Effector memory CD4-positive, alpha-beta T cell (primary cell): ENCODE results near the gene C19orf73.
A peak's percentile ranks its signal among the peaks of the same experiment; 100 is the strongest.

Experiments
- DNase-seq, 3 donors: peaks; one replicate each; pipeline ENCODE4 v3.0.0-alpha.2; 2020
- H3K27ac ChIP-seq: 2 replicates; pipeline ENCODE4 v1.7.0; 2013; ENCODE audit warnings: mild to moderate bottlenecking, low read length, moderate library complexity; ENCODE audit not compliant: insufficient read depth, poor library complexity, severe bottlenecking
- H3K27me3 ChIP-seq: replicated peaks from 2 replicates; pipeline ENCODE4 v1.7.0; 2013; ENCODE audit warnings: mild to moderate bottlenecking, low read length; ENCODE audit not compliant: insufficient read depth, control insufficient read depth, poor library complexity, severe bottlenecking
- H3K36me3 ChIP-seq: 2 replicates; pipeline ENCODE4 v1.7.0; 2013; ENCODE audit warnings: mild to moderate bottlenecking, low read length, moderate library complexity; ENCODE audit not compliant: control insufficient read depth, insufficient read depth
- H3K4me1 ChIP-seq: 2 replicates; pipeline ENCODE4 v1.7.0; 2013; ENCODE audit warnings: low read length, mild to moderate bottlenecking; ENCODE audit not compliant: control insufficient read depth, insufficient read depth, poor library complexity, severe bottlenecking
- H3K4me3 ChIP-seq: 2 replicates; pipeline ENCODE4 v1.7.0; 2013; ENCODE audit warnings: low read length, low read depth, mild to moderate bottlenecking; ENCODE audit not compliant: insufficient read depth, poor library complexity, severe bottlenecking
- H3K9me3 ChIP-seq: 2 replicates; pipeline ENCODE4 v1.7.0; 2013; ENCODE audit warnings: mild to moderate bottlenecking, low read length, moderate library complexity; ENCODE audit not compliant: control insufficient read depth

C19orf73 gene

DNA sequence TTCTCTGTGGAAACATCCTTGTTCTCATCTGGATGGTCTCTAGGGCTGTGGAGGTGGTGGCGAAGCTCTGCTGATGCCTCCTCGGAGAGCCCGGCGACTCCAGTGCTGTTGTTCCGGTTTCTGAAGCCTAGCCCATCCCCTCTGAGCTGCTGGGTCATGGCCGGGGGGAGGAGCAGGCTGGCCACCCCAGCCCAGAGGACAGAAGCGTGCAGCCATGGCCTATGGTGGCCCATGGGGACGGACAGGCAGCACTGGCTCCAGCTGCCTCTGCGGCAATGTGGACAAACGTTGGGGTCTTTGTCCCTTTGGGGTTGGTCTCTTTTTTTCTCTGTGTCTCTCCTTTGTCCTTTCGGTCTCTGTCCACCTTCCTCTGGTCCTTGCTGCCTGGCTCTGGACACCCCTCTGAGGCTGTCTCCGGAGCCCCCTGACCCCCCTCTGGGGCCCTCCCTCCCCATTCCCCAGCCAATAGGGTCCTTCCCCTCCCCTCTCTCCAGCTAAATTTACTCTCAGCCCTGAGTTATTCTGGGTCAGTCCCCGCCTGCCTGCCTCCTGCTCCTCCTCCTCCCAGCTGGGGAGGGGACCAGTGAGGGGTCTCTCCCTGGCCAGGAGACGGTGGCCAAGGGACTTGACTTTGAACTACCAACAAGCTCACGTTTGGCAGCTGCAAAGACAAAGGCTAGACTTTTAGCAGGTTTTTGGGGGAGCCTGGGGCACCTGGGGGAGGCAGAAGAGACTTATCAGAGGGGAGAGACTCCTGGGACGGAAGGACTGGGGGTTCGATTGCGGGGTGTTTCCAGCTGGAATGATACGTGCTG, 36.3 kb upstream of the C19orf73 start, which contains the start of gene HRC:
Gene HRC (minus strand): TSS at position 392 of the 815 bp plus-strand sequence. CDS start 159 bp downstream, at position 233.
- H3K4me1 ChIP-seq = peaks cover 11% of the 10 kb centered on the region
- H3K9me3 ChIP-seq = no peaks in the 10 kb centered on the region
- peaks cover 41% of the 10 kb centered on the region for H3K27me3 ChIP-seq
- H3K27ac ChIP-seq = no peak within 1 kb of the TSS
- no peaks in the 10 kb centered on the region for H3K36me3 ChIP-seq
- DNase-seq = no peak
- no peak within 1 kb of the TSS for H3K4me3 ChIP-seq

GRCh38 chr19:49154279-49154678, 35.3 kb upstream of the C19orf73 start:
- peaks cover 44% of the 10 kb centered on the region for H3K27me3 ChIP-seq
- H3K27ac ChIP-seq = no peak overlapping the region
- H3K4me1 ChIP-seq = peaks cover 21% of the 10 kb centered on the region

DNA sequence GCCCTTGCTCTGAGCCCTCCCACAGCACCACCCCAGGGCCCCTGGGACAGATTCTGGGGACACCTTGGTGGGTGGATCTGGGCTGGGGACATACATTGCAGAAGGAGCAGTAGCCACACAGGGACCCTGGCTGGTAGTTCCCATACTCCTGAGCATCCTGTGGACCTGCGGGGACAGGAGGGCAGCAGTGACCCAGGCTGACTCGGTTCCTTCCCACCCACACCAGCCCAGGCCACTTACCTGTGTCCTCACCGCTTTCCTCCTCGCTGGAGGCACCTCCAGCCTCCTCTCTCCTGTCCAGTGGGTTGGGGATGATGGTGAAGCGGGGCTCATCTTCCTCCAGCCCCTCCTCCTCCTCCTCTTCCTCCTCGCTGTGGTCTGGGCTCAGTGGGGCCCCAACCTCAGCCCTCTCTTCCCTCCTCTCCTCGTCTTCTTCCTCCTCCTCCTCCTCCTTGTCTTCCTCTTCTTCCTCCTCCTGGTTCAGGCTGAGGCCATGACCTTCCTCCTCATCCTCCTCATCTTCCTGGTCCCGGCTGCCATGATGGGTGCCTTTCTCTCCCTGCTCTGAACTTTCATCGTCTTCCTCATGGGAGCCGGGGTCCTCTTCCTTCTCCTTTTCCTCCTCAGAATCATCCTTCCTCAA, 34.3 kb upstream of the C19orf73 start:
- no peak overlapping the region for H3K4me3 ChIP-seq
- H3K27ac ChIP-seq = no peak overlapping the region
- H3K27me3 ChIP-seq = peaks cover 45% of the 10 kb centered on the region
- no peak for DNase-seq
- H3K4me1 ChIP-seq = peaks cover 26% of the 10 kb centered on the region
- H3K36me3 ChIP-seq = no peaks in the 10 kb centered on the region
- H3K9me3 ChIP-seq = no peaks in the 10 kb centered on the region

More at GRCh38 chr19:49154279-49154678, 35.3 kb upstream of the C19orf73 start:
- no peaks in the 10 kb centered on the region for H3K9me3 ChIP-seq
- DNase-seq = no peak
- H3K36me3 ChIP-seq = no peaks in the 10 kb centered on the region
- no peak overlapping the region for H3K4me3 ChIP-seq

DNA sequence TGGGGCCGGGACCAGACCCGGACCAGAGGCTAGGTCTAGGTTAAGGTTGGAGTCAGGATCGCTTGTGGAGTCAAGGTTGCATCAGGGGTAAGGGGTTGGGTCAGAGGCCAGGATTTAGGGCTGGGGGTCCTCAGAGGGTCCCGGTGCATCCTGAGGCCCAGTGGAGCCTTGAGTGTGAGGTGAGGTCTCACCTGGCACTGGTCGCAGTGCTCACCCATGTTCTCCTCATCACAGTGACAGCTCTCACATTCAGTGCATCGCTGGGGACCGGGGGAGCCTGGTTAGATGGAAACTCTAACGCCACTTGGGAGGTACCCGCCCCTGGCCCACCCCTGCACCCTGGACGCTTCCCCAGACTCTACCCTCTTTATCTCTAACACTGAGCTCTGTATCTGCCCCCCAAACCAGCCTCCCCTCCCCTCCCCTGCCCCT, 33.2 kb upstream of the C19orf73 start:
- Histone ChIP-seq H3K4me1 (peaks cover 26% of the 10 kb centered on the region), H3K27me3 (peaks cover 34% of the 10 kb centered on the region), H3K36me3 (no peaks in the 10 kb centered on the region), H3K27ac (no peak overlapping the region), H3K4me3 (no peak overlapping the region), H3K9me3 (no peaks in the 10 kb centered on the region)
- no peak for DNase-seq

GRCh38 chr19:49151267-49152118, 32.5 kb upstream of the C19orf73 start:
- H3K27ac ChIP-seq = no peak overlapping the region

DNA sequence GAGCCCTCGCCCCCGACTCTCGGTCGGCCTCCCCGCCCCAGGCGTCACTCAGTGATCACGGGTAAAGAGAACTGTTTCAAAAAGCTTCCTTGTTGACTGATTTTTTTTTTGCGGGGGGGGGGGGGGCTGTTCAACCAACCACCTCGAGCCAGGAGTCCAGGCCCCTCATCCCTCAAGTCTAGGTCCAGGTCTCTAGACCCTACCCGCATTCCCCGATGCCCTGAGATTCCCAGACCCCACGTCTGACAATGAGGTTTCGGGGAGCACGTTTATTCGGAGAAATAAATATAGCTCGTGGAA, 32.0 kb upstream of the C19orf73 start:
- peaks cover 39% of the 10 kb centered on the region for H3K27me3 ChIP-seq
- H3K4me3 ChIP-seq = peak overlapping the region; percentile 59
- H3K36me3 ChIP-seq = no peaks in the 10 kb centered on the region
- H3K9me3 ChIP-seq = no peaks in the 10 kb centered on the region
- peaks cover 30% of the 10 kb centered on the region for H3K4me1 ChIP-seq
- no peak for DNase-seq
- H3K27ac ChIP-seq = no peak overlapping the region

More at GRCh38 chr19:49151267-49152118, 32.5 kb upstream of the C19orf73 start:
- Histone ChIP-seq H3K4me1 (peaks cover 26% of the 10 kb centered on the region), H3K27me3 (peaks cover 34% of the 10 kb centered on the region), H3K9me3 (no peaks in the 10 kb centered on the region), H3K36me3 (no peaks in the 10 kb centered on the region), H3K4me3 (no peak overlapping the region)
- DNase-seq = peak in 1 of 3 donors; percentile 26

DNA sequence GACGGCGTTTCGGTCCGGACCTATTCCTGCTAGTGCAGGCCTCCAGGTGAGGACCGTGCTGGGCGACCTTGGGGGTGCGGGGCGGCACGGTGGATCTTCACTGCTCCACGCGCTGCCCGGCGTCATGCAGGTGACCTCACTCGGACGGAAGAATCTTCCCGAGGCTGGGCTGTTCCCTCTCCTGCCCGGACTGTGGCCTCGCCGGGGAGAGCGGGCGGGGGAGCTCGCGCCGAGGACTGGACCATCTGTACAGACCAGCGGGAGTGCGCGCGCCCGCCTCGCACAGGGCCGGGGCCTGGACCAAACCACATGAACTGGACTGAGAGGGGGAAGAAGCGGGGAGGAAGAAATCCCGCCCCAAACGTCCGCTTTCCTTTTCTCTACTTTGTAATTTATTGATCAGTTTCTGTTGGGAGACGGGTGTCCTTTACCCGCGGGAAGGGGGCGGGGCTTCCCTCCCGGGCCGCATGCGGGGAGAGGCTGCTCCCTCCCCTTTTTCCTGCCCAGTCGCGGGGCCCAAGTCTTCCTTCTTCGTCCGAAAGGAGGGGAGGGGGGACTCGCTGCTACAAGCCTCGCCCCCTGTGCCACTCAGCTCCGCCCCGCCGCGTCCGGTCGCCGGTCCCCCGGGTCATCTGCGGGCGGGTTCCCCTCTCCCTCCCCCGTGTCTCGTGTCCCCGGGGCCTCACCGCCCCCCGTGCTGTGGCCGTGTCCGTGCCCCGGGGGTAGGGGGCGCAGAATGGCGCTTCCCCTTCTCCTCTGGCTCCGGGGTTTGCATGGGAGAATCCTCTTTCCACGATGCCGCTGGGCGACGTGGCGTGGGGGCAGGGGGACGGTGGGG, 31.4 kb upstream of the C19orf73 start:
- peaks cover 30% of the 10 kb centered on the region for H3K4me1 ChIP-seq
- no peak overlapping the region for H3K27ac ChIP-seq
- no peaks in the 10 kb centered on the region for H3K9me3 ChIP-seq
- no peaks in the 10 kb centered on the region for H3K36me3 ChIP-seq
- H3K4me3 ChIP-seq = peak overlapping the region; percentile 59
- DNase-seq = peak in 2 of 3 donors; percentile 20 to 37
- peaks cover 43% of the 10 kb centered on the region for H3K27me3 ChIP-seq

GRCh38 chr19:49149652-49150105, 30.7 kb upstream of the C19orf73 start:
- Histone ChIP-seq H3K4me3 (peak overlapping the region; percentile 59), H3K27me3 (peaks cover 43% of the 10 kb centered on the region), H3K36me3 (no peaks in the 10 kb centered on the region), H3K4me1 (peaks cover 30% of the 10 kb centered on the region), H3K9me3 (no peaks in the 10 kb centered on the region), H3K27ac (no peak overlapping the region)
- DNase-seq = no peak
